Colonic mucosa (tissue), 4 donors: ENCODE data around the gene ZWILCH. TPM values are rescaled to one million over a fixed set of nuclear protein-coding genes. Genes with fewer than 3 reads are reported as not detected.

Source experiments
- DNase-seq: peaks from one replicate; pipeline ENCODE4 v3.0.0-alpha.2; 2020
- H3K27ac ChIP-seq: fragments of 200-600 bp; one replicate; pipeline ENCODE4 v1.8.0; 2021
- H3K27me3 ChIP-seq: fragments of 200-600 bp; one replicate; pipeline ENCODE4 v1.8.0; 2021
- H3K36me3 ChIP-seq: fragments of 200-600 bp; one replicate; pipeline ENCODE4 v1.8.0; 2021
- H3K4me1 ChIP-seq: fragments of 200-600 bp; one replicate; pipeline ENCODE4 v1.8.0; 2021; ENCODE audit warnings: mild to moderate bottlenecking
- H3K4me3 ChIP-seq: fragments of 200-600 bp; one replicate; pipeline ENCODE4 v1.8.0; 2021
- H3K9ac ChIP-seq, 2 donors: one replicate each; pipeline ENCODE4 v1.7.0; 2013; ENCODE audit warnings: control low read depth in 2 of 2, low read depth in 2 of 2, low read length in 2 of 2
- H3K9me3 ChIP-seq: fragments of 200-600 bp; one replicate; pipeline ENCODE4 v1.8.0; 2021
- CTCF ChIP-seq: fragments of 200-600 bp; IDR thresholded peaks from one replicate; pipeline ENCODE4 v1.8.0; 2022; ENCODE audit warnings: antibody characterized with exemption, mild to moderate bottlenecking
- intact Hi-C: fragments of 100-400 bp; cut with DNase I; formaldehyde crosslinking; loops from one replicate; pipeline ENCODE4 v1.14.1; 2022
- total RNA-seq, 2 donors: library from RNA; stranded (reverse); fragmentation: NEBNext Ultra II Directional in 1 of 2; extraction: Animal tissue kit (Norgen Biotek cat#: 25700) in 1 of 2; gene quantifications; one replicate each; pipeline ENCODE4 v1.2.1, GENCODE V29; 2021
- donor health status: healthy.
- donor health status: DM: no; HTN: no; CAD: no.
- donor health status: DM: no; HTN: no; CAD: no.

ZWILCH gene
- total RNA-seq, 2 donors from 2014 or later: 8.4 to 20.1 TPM

GRCh38 chr15:66591322-66591862 lies 86.3 kb downstream of the ZWILCH start:
- no peak for TF ChIP-seq CTCF
- H3K9me3 ChIP-seq: no peaks in the 10 kb centered on the region
- H3K27me3 ChIP-seq: no peaks in the 10 kb centered on the region
- intact Hi-C loops: no loop called here
- DNase-seq: no peak
- H3K4me1 ChIP-seq: no peaks in the 10 kb centered on the region
- no peak overlapping the region for H3K27ac ChIP-seq
- H3K4me3 ChIP-seq: no peak overlapping the region
- H3K36me3 ChIP-seq: no peaks in the 10 kb centered on the region
- no peak overlapping the region for H3K9ac ChIP-seq

- no peak overlapping the region for H3K4me3 ChIP-seq
- no peak overlapping the region for H3K9ac ChIP-seq
- H3K27me3 ChIP-seq: no peaks in the 10 kb centered on the region
- no peak overlapping the region for H3K27ac ChIP-seq
- intact Hi-C loops: no loop called here
- H3K4me1 ChIP-seq: no peaks in the 10 kb centered on the region
- no peak for TF ChIP-seq CTCF
- peak; percentile 41 for DNase-seq
- no peaks in the 10 kb centered on the region for H3K9me3 ChIP-seq
- H3K36me3 ChIP-seq: no peaks in the 10 kb centered on the region
Observed at GRCh38 chr15:66592505-66593218, 87.5 kb downstream of the ZWILCH start.

- Histone ChIP-seq H3K4me1 (no peaks in the 10 kb centered on the region), H3K36me3 (no peaks in the 10 kb centered on the region), H3K27ac (no peak overlapping the region), H3K9me3 (no peaks in the 10 kb centered on the region), H3K4me3 (no peak overlapping the region), H3K27me3 (no peaks in the 10 kb centered on the region), H3K9ac (no peak overlapping the region)
- intact Hi-C loops: no loop called here
- no peak for DNase-seq
- no peak for TF ChIP-seq CTCF
Observed at GRCh38 chr15:66593219-66593780, 88.2 kb downstream of the ZWILCH start.

GRCh38 chr15:66594344-66594743 lies 89.2 kb downstream of the ZWILCH start:
- no peak overlapping the region for H3K4me3 ChIP-seq
- no peaks in the 10 kb centered on the region for H3K9me3 ChIP-seq
- H3K36me3 ChIP-seq: no peaks in the 10 kb centered on the region
- no peak overlapping the region for H3K27ac ChIP-seq
- no peaks in the 10 kb centered on the region for H3K27me3 ChIP-seq
- TF ChIP-seq CTCF: no peak
- DNase-seq: no peak
- no peak overlapping the region for H3K9ac ChIP-seq
- no peaks in the 10 kb centered on the region for H3K4me1 ChIP-seq
- intact Hi-C loops: no loop called here

GRCh38 chr15:66594836-66595235 lies 89.7 kb downstream of the ZWILCH start:
- intact Hi-C loops: no loop called here

More at GRCh38 chr15:66594836-66595235, 89.7 kb downstream of the ZWILCH start:
- Histone ChIP-seq H3K4me3 (no peak overlapping the region), H3K27me3 (no peaks in the 10 kb centered on the region), H3K36me3 (no peaks in the 10 kb centered on the region), H3K9ac (no peak overlapping the region), H3K9me3 (no peaks in the 10 kb centered on the region), H3K4me1 (no peaks in the 10 kb centered on the region), H3K27ac (no peak overlapping the region)
- no peak for TF ChIP-seq CTCF
- no peak for DNase-seq
